PC-9 (cell line): ENCODE data around the gene NAT14. TPM values are rescaled to one million over a fixed set of nuclear protein-coding genes. Genes with fewer than 3 reads are reported as not detected.

ENCODE experiments used
- BruUV-seq: library from RNA; stranded (reverse); fragments of 400-500 nt; replicated peaks from 2 replicates; lab custom pipeline; 2021; lab: Mats Ljungman, UMichigan
- CTCF ChIA-PET: fragments of 300-600 bp; sonication (Branson Sonifier 250); formaldehyde crosslinking; loops from one replicate; lab custom pipeline; 2022; ENCODE audit warnings: antibody characterized with exemption; lab: Charles Lee
- POLR2A ChIA-PET: fragments of 300-600 bp; sonication (Branson Sonifier 250); formaldehyde crosslinking; loops from one replicate; lab custom pipeline; 2022; ENCODE audit warnings: antibody characterized with exemption; ENCODE audit not compliant: unreplicated experiment; lab: Charles Lee
- DNase-seq, 2 experiments: peaks; one replicate each; pipeline versions ENCODE4 v3.0.0 to v3.0.0-alpha.2; 2015 to 2022; ENCODE audit warnings: mixed read lengths in 1 of 2
- H2AFZ ChIP-seq: fragments of 200-600 bp; sonication (generic); 2 replicates; pipeline ENCODE4 v1.8.1; 2017; ENCODE audit warnings: antibody characterized with exemption
- H3F3A ChIP-seq: fragments of 200-600 bp; sonication (generic); 2 replicates; pipeline ENCODE4 v1.8.1; 2017; ENCODE audit warnings: antibody characterized with exemption, mild to moderate bottlenecking, low read depth; ENCODE audit not compliant: insufficient read depth
- H3K27ac ChIP-seq: fragments of 200-600 bp; sonication (generic); 2 replicates; pipeline ENCODE4 v1.6.1; 2016; ENCODE audit warnings: mixed run types
- H3K27me3 ChIP-seq: fragments of 200-600 bp; sonication (generic); 2 replicates; pipeline ENCODE4 v1.6.1; 2016; ENCODE audit warnings: low read depth, mixed run types; ENCODE audit not compliant: insufficient read depth
- H3K36me3 ChIP-seq: fragments of 200-600 bp; sonication (generic); 2 replicates; pipeline ENCODE4 v1.6.1; 2016; ENCODE audit warnings: low read depth, mixed run types
- H3K4me1 ChIP-seq: fragments of 200-600 bp; sonication (generic); replicated peaks from 2 replicates; pipeline ENCODE4 v1.6.1; 2016; ENCODE audit warnings: mixed run types; ENCODE audit not compliant: insufficient read depth
- H3K4me2 ChIP-seq: fragments of 200-600 bp; sonication (generic); 2 replicates; pipeline ENCODE4 v1.6.1; 2017; ENCODE audit warnings: mixed run types
- H3K4me3 ChIP-seq: fragments of 200-600 bp; sonication (generic); 2 replicates; pipeline ENCODE4 v1.6.1; 2016; ENCODE audit warnings: mixed run types
- H3K79me2 ChIP-seq: fragments of 200-600 bp; sonication (generic); 2 replicates; pipeline ENCODE4 v1.6.1; 2017; ENCODE audit warnings: low read depth, mixed run types
- H3K9me2 ChIP-seq: fragments of 200-600 bp; sonication (generic); 2 replicates; pipeline ENCODE4 v1.8.1; 2017; ENCODE audit warnings: mild to moderate bottlenecking; ENCODE audit not compliant: insufficient read depth
- H3K9me3 ChIP-seq: fragments of 200-600 bp; sonication (generic); 2 replicates; pipeline ENCODE4 v1.8.1; 2016; ENCODE audit warnings: low read depth; ENCODE audit not compliant: insufficient read depth
- H4K20me1 ChIP-seq: fragments of 200-600 bp; sonication (generic); 2 replicates; pipeline ENCODE4 v1.8.1; 2017; ENCODE audit not compliant: insufficient read depth
- EZH2 ChIP-seq: fragments of 200-600 bp; sonication (generic); IDR thresholded peaks from 2 replicates; pipeline ENCODE4 v1.8.0; 2017; ENCODE audit warnings: antibody characterized with exemption, low read depth
- intact Hi-C: fragments of 100-400 bp; cut with micrococcal nuclease; formaldehyde crosslinking; loops from one replicate; pipeline ENCODE4 v1.10.0; 2022; ENCODE audit not compliant: unreplicated experiment
- total RNA-seq: library from RNA; stranded (reverse); gene quantifications from 2 replicates; pipeline ENCODE4 v1.2.3, GENCODE V29; 2021
- TF ChIP-seq, protein P1 (sequence below): fragments of 200-600 bp; sonication (generic); conservative IDR thresholded peaks from 2 replicates; pipeline ENCODE4 v1.6.1; 2017; ENCODE audit warnings: mixed run types, antibody characterized with exemption, mild to moderate bottlenecking, moderate library complexity

Gene NAT14
- total RNA-seq, 1 experiment from 2014 or later = 61.6 TPM

DNA sequence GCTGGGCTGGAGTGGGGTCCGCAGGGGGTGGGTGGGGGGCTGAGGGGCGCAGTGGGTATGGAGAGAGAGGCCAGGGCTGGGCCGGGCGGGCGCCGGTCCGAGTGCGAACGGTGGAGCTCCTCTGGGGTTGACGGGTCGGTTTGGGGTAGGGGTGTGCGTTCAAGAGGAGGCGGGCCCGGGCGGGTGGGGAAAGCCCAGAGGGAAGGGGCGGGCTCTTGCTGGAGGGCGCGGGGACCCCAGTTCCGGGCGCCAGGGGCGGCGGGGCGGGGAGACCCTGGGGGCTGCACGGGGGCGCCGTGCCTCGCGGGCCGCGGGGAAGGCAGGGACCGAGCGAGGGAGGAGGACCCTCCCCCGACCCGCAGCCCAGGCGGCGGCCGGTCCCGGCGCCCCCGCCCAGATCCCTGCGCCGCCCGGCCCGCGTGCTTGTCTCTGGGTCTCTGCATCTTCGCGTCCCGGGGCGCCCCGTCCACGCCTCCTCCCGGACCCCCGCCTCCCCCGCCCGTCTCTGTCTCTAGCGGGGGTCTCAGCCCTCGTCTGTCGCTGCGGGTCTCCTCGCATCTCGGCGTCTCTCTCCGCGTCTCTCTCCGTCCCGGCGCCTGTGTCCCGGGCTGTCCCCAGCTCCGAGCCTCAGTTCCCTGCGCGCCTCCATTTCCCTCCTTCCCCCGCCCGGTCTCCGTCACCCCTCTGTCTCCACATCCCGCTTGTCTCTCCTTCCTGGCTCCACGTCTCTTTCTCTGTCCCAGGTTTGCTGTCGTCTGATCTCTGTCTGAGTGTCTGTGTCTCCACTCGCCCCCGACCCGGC, 33.6 kb upstream of the NAT14 start:
- DNase-seq = no peak
- no peak overlapping the region for H2AFZ ChIP-seq
- peaks cover 29% of the 10 kb centered on the region for H3F3A ChIP-seq
- no peaks in the 10 kb centered on the region; the same call in 1 of the 2 replicates for H3K9me3 ChIP-seq
- no peak overlapping the region for H3K4me2 ChIP-seq
- POLR2A ChIA-PET = no interaction called here
- no peak overlapping the region for H3K27ac ChIP-seq
- no peak for TF ChIP-seq EZH2
- no peaks in the 10 kb centered on the region for H3K9me2 ChIP-seq
- H4K20me1 ChIP-seq = peaks cover 7% of the 10 kb centered on the region
- H3K4me1 ChIP-seq = no peaks in the 10 kb centered on the region
- CTCF ChIA-PET = interaction anchor here (0.6 kb wide), 1 partner anchor 310 kb away, joined by 4 read pairs; no protein-coding TSS in a partner anchor
- H3K27me3 ChIP-seq = peaks cover 9% of the 10 kb centered on the region
- intact Hi-C loops = no loop called here
- no TSS peak for BruUV-seq
- no peaks in the 10 kb centered on the region for H3K79me2 ChIP-seq
- no peak overlapping the region for H3K4me3 ChIP-seq
- no peaks in the 10 kb centered on the region for H3K36me3 ChIP-seq

DNA sequence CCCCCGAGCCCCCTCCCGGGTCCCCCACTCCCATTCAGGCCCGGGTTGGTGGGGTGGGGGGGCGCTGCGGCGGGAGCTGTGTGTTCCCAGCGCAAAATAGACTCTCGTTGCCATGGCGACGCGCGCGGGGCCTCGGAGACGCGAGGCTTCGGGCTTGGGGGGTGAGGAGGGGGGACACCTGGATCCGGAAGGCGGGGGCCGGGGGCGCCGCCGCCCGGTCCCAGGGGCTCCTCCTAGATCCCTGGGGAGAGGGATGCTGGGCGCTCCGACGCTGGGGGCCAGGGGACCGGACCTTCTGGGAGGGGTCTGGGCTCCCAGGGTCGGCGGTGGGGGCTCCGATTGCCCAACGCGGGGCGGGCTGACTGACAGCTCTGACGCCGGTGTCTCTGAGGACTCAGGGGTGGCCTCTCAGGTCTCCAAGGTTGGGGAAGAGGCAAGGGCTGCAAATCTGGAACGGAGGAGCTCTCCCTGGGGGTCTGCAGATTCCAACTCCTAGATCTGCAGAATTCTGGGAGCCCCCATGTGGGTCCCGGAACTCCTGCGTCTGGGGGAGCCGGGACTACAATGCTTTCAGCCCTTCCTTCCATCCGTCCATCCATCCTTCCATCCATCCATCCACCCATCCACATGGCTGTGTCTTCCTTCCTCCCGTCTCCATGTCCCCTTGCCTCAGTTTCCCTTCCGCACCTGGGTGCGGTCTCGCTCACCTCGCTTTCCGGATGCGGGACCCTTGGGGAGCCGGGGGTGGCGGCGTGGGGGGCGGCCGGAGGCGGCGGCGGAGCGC, 32.8 kb upstream of the NAT14 start:
- POLR2A ChIA-PET = no interaction called here
- Histone ChIP-seq H3K9me2 (no peaks in the 10 kb centered on the region), H3K9me3 (no peaks in the 10 kb centered on the region; the same call in 1 of the 2 replicates), H3K79me2 (no peaks in the 10 kb centered on the region), H3K27ac (no peak overlapping the region), H3F3A (peaks cover 22% of the 10 kb centered on the region), H3K4me3 (no peak overlapping the region), H2AFZ (no peak overlapping the region), H3K27me3 (peaks cover 4% of the 10 kb centered on the region; the same call in 1 of the 2 replicates), H3K4me1 (no peaks in the 10 kb centered on the region), H4K20me1 (peaks cover 14% of the 10 kb centered on the region), H3K36me3 (no peaks in the 10 kb centered on the region), H3K4me2 (no peak overlapping the region)
- BruUV-seq = no TSS peak
- DNase-seq = no peak
- intact Hi-C loops = no loop called here
- TF ChIP-seq, protein P1, sequence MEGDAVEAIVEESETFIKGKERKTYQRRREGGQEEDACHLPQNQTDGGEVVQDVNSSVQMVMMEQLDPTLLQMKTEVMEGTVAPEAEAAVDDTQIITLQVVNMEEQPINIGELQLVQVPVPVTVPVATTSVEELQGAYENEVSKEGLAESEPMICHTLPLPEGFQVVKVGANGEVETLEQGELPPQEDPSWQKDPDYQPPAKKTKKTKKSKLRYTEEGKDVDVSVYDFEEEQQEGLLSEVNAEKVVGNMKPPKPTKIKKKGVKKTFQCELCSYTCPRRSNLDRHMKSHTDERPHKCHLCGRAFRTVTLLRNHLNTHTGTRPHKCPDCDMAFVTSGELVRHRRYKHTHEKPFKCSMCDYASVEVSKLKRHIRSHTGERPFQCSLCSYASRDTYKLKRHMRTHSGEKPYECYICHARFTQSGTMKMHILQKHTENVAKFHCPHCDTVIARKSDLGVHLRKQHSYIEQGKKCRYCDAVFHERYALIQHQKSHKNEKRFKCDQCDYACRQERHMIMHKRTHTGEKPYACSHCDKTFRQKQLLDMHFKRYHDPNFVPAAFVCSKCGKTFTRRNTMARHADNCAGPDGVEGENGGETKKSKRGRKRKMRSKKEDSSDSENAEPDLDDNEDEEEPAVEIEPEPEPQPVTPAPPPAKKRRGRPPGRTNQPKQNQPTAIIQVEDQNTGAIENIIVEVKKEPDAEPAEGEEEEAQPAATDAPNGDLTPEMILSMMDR = no peak
- no peak for TF ChIP-seq EZH2
- CTCF ChIA-PET = interaction anchor here (0.6 kb wide), 1 partner anchor 311 kb away, joined by 4 read pairs; no protein-coding TSS in a partner anchor

DNA sequence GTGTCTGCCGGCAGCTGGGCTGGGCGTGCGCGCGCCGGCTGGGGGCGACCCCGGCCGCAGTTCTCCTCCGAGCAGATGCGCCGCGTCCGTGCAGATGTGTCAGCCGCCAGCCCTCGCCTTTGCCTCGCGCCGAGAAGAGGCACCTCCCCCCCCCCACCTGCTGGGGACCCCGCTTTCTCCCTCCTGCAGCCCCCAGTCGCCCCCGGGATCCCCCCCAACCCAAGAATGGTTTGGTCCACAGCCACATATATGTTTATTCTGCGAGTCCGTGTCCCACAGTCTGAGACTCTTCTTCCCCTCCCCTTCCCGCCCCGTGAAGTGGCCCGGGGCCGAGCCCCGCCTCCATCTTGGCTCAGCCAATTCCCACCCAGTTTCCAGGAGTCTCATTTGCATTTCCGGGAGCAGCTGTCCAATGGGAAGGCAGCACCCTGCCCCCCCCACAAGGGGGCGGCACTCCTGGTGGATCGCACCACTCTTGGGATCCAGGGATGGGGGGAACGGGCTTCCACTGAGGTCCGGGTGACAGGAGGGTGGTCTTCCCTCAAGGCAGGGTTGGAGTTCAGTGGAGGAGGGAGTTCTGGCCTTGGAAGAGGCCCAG, 32.1 kb upstream of the NAT14 start:
- no peak overlapping the region for H3K4me3 ChIP-seq
- ChIA-PET CTCF (interaction anchor here (0.5 kb wide), 1 partner anchor 280 kb away, joined by 15 read pairs; no protein-coding TSS in a partner anchor), POLR2A (interaction anchor here (0.7 kb wide), 1 partner anchor 263 kb away, joined by 8 read pairs; no protein-coding TSS in a partner anchor)
- peak in 1 of 2 experiments; percentile 61 for DNase-seq
- no peaks in the 10 kb centered on the region for H3K27me3 ChIP-seq
- H4K20me1 ChIP-seq = peaks cover 15% of the 10 kb centered on the region
- TF ChIP-seq, protein P1 = peak; percentile 38; the same call in 1 of the 2 replicates
- no peak for TF ChIP-seq EZH2
- H2AFZ ChIP-seq = no peak overlapping the region
- no peaks in the 10 kb centered on the region; the same call in 1 of the 2 replicates for H3K9me3 ChIP-seq
- no peaks in the 10 kb centered on the region for H3K79me2 ChIP-seq
- no TSS peak for BruUV-seq
- no peaks in the 10 kb centered on the region for H3K9me2 ChIP-seq
- no peak overlapping the region for H3K27ac ChIP-seq
- no peak overlapping the region for H3K4me2 ChIP-seq
- H3K4me1 ChIP-seq = no peaks in the 10 kb centered on the region
- intact Hi-C loops = no loop called here
- no peaks in the 10 kb centered on the region for H3K36me3 ChIP-seq
- H3F3A ChIP-seq = peaks cover 17% of the 10 kb centered on the region; the same call in 1 of the 2 replicates
